PC-9 (cell line): ENCODE data around the gene FHDC1. TPM values are rescaled to one million over a fixed set of nuclear protein-coding genes. Genes with fewer than 3 reads are reported as not detected.

ENCODE experiments used
- BruUV-seq: library from RNA; stranded (reverse); fragments of 400-500 nt; replicated peaks from 2 replicates; lab custom pipeline; 2021; lab: Mats Ljungman, UMichigan
- CTCF ChIA-PET: fragments of 300-600 bp; sonication (Branson Sonifier 250); formaldehyde crosslinking; loops from one replicate; lab custom pipeline; 2022; ENCODE audit warnings: antibody characterized with exemption; lab: Charles Lee
- POLR2A ChIA-PET: fragments of 300-600 bp; sonication (Branson Sonifier 250); formaldehyde crosslinking; loops from one replicate; lab custom pipeline; 2022; ENCODE audit warnings: antibody characterized with exemption; ENCODE audit not compliant: unreplicated experiment; lab: Charles Lee
- DNase-seq, 2 experiments: peaks; one replicate each; pipeline versions ENCODE4 v3.0.0 to v3.0.0-alpha.2; 2015 to 2022; ENCODE audit warnings: mixed read lengths in 1 of 2
- H2AFZ ChIP-seq: fragments of 200-600 bp; sonication (generic); 2 replicates; pipeline ENCODE4 v1.8.1; 2017; ENCODE audit warnings: antibody characterized with exemption
- H3F3A ChIP-seq: fragments of 200-600 bp; sonication (generic); 2 replicates; pipeline ENCODE4 v1.8.1; 2017; ENCODE audit warnings: antibody characterized with exemption, mild to moderate bottlenecking, low read depth; ENCODE audit not compliant: insufficient read depth
- H3K27ac ChIP-seq: fragments of 200-600 bp; sonication (generic); 2 replicates; pipeline ENCODE4 v1.6.1; 2016; ENCODE audit warnings: mixed run types
- H3K27me3 ChIP-seq: fragments of 200-600 bp; sonication (generic); 2 replicates; pipeline ENCODE4 v1.6.1; 2016; ENCODE audit warnings: low read depth, mixed run types; ENCODE audit not compliant: insufficient read depth
- H3K36me3 ChIP-seq: fragments of 200-600 bp; sonication (generic); 2 replicates; pipeline ENCODE4 v1.6.1; 2016; ENCODE audit warnings: low read depth, mixed run types
- H3K4me1 ChIP-seq: fragments of 200-600 bp; sonication (generic); replicated peaks from 2 replicates; pipeline ENCODE4 v1.6.1; 2016; ENCODE audit warnings: mixed run types; ENCODE audit not compliant: insufficient read depth
- H3K4me2 ChIP-seq: fragments of 200-600 bp; sonication (generic); 2 replicates; pipeline ENCODE4 v1.6.1; 2017; ENCODE audit warnings: mixed run types
- H3K4me3 ChIP-seq: fragments of 200-600 bp; sonication (generic); 2 replicates; pipeline ENCODE4 v1.6.1; 2016; ENCODE audit warnings: mixed run types
- H3K79me2 ChIP-seq: fragments of 200-600 bp; sonication (generic); 2 replicates; pipeline ENCODE4 v1.6.1; 2017; ENCODE audit warnings: low read depth, mixed run types
- H3K9me2 ChIP-seq: fragments of 200-600 bp; sonication (generic); 2 replicates; pipeline ENCODE4 v1.8.1; 2017; ENCODE audit warnings: mild to moderate bottlenecking; ENCODE audit not compliant: insufficient read depth
- H3K9me3 ChIP-seq: fragments of 200-600 bp; sonication (generic); 2 replicates; pipeline ENCODE4 v1.8.1; 2016; ENCODE audit warnings: low read depth; ENCODE audit not compliant: insufficient read depth
- H4K20me1 ChIP-seq: fragments of 200-600 bp; sonication (generic); 2 replicates; pipeline ENCODE4 v1.8.1; 2017; ENCODE audit not compliant: insufficient read depth
- CTCF ChIP-seq: fragments of 200-600 bp; sonication (generic); conservative IDR thresholded peaks from 2 replicates; pipeline ENCODE4 v1.6.1; 2017; ENCODE audit warnings: mixed run types, antibody characterized with exemption, mild to moderate bottlenecking, moderate library complexity
- EZH2 ChIP-seq: fragments of 200-600 bp; sonication (generic); IDR thresholded peaks from 2 replicates; pipeline ENCODE4 v1.8.0; 2017; ENCODE audit warnings: antibody characterized with exemption, low read depth
- intact Hi-C: fragments of 100-400 bp; cut with micrococcal nuclease; formaldehyde crosslinking; loops from one replicate; pipeline ENCODE4 v1.10.0; 2022; ENCODE audit not compliant: unreplicated experiment
- total RNA-seq: library from RNA; stranded (reverse); gene quantifications from 2 replicates; pipeline ENCODE4 v1.2.3, GENCODE V29; 2021

Gene FHDC1
- total RNA-seq, 1 experiment from 2014 or later = 17.4 TPM

GRCh38 chr4:153014460-153014859 lies 78.3 kb downstream of the FHDC1 start:
- POLR2A ChIA-PET = no interaction called here
- CTCF ChIA-PET = no interaction called here
- intact Hi-C loops = no loop called here

GRCh38 chr4:153016592-153016991 lies 80.5 kb downstream of the FHDC1 start:
- Histone ChIP-seq H3K79me2 (no peaks in the 10 kb centered on the region), H2AFZ (no peak overlapping the region), H3K4me3 (no peak overlapping the region), H3F3A (no peaks in the 10 kb centered on the region), H3K9me2 (no peaks in the 10 kb centered on the region), H4K20me1 (no peaks in the 10 kb centered on the region), H3K9me3 (no peaks in the 10 kb centered on the region), H3K4me2 (no peak overlapping the region), H3K27ac (no peak overlapping the region), H3K4me1 (no peaks in the 10 kb centered on the region), H3K27me3 (no peaks in the 10 kb centered on the region), H3K36me3 (no peaks in the 10 kb centered on the region)
- ChIA-PET CTCF (no interaction called here), POLR2A (interaction anchor here (0.6 kb wide), 2 partner anchors 24 to 1821 kb away, joined by 10 to 22 read pairs; no protein-coding TSS in a partner anchor)
- no peak for TF ChIP-seq EZH2
- no peak for TF ChIP-seq CTCF
- intact Hi-C loops = no loop called here
- no peak for DNase-seq
- no TSS peak for BruUV-seq

More at GRCh38 chr4:153014460-153014859, 78.3 kb downstream of the FHDC1 start:
- no peaks in the 10 kb centered on the region for H3K9me3 ChIP-seq
- no peaks in the 10 kb centered on the region for H3K27me3 ChIP-seq
- H3K27ac ChIP-seq = no peak overlapping the region
- H2AFZ ChIP-seq = no peak overlapping the region
- H3K9me2 ChIP-seq = no peaks in the 10 kb centered on the region
- no peaks in the 10 kb centered on the region for H3K79me2 ChIP-seq
- DNase-seq = no peak
- BruUV-seq = no TSS peak
- H3K36me3 ChIP-seq = no peaks in the 10 kb centered on the region
- no peak overlapping the region for H3K4me2 ChIP-seq
- H3K4me1 ChIP-seq = no peaks in the 10 kb centered on the region
- TF ChIP-seq EZH2 = no peak
- no peak for TF ChIP-seq CTCF
- H4K20me1 ChIP-seq = no peaks in the 10 kb centered on the region
- H3F3A ChIP-seq = no peaks in the 10 kb centered on the region
- H3K4me3 ChIP-seq = no peak overlapping the region

GRCh38 chr4:153018031-153018430 lies 81.9 kb downstream of the FHDC1 start:
- H3K4me1 ChIP-seq = no peaks in the 10 kb centered on the region
- H3K79me2 ChIP-seq = no peaks in the 10 kb centered on the region
- no peak overlapping the region for H2AFZ ChIP-seq
- no peak overlapping the region for H3K27ac ChIP-seq
- no peaks in the 10 kb centered on the region for H3K36me3 ChIP-seq
- POLR2A ChIA-PET = no interaction called here
- no peaks in the 10 kb centered on the region for H3F3A ChIP-seq
- H3K9me2 ChIP-seq = no peaks in the 10 kb centered on the region
- CTCF ChIA-PET = no interaction called here
- DNase-seq = no peak
- BruUV-seq = no TSS peak
- intact Hi-C loops = no loop called here
- no peaks in the 10 kb centered on the region for H3K27me3 ChIP-seq
- H3K9me3 ChIP-seq = no peaks in the 10 kb centered on the region
- no peak overlapping the region for H3K4me3 ChIP-seq
- no peak for TF ChIP-seq CTCF
- no peak for TF ChIP-seq EZH2
- H3K4me2 ChIP-seq = no peak overlapping the region
- H4K20me1 ChIP-seq = no peaks in the 10 kb centered on the region
